ENCODE results near the gene ABCB1.

The ABCB1 gene

DNA sequence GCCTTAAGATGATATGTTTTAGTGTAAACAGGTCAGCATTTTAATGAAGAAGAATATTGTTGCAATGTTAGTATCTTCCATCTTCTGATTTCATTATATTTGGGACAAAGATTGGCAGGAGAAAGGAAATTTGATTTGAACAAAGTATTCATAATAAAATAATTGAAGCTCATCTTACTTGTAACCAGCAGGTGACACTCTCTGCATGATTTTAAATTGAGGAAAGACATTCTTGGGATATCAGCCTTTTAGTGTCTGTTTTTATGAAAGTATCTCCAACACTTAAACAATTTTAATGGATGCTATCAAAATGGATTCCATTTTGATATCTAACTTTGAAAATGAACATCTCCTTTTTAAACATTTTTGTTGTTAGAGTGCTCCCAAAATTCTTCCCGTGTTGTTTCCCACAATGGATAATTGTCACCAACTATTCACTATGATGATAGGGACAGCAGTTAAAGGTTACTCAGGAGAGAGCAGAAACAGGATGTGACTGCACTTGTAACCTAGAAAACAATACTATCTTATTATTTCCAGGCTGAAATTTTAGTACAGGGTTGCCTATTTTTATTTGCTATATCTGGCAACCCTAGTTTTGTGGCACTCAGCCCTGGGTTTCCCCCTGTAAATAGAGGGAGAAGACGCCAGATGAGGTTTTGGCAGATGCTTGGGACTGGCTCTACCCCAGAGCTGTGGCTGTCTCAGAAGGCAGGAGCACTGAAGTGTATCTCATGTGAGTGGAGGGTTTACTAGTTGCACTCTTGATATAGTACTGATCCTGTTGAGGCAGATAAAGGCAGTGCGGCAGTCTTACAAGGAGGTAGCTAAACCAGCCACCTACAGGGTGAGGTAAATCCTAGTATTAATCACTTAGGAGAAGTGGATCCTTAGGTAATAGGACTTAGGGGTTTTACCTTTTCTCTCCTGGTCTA is 94.2 kb downstream of the ABCB1 start:
- H3K27me3 ChIP-seq (ENCODE audit: control insufficient read depth, insufficient read depth, low read length), result no peaks in the 10 kb centered on the region
- H3K9ac ChIP-seq (ENCODE audit: low read length), result no peak overlapping the region
- H3K4me1 ChIP-seq (ENCODE audit: control insufficient read depth, insufficient read depth, low read length), result no peaks in the 10 kb centered on the region
- no peaks in the 10 kb centered on the region for H3K36me3 ChIP-seq (ENCODE audit: control insufficient read depth, insufficient read depth, low read length)
- no peaks in the 10 kb centered on the region for H3K9me3 ChIP-seq (ENCODE audit: control insufficient read depth, low read length)
- no peak overlapping the region for H3K4me3 ChIP-seq (ENCODE audit: low read length)

DNA sequence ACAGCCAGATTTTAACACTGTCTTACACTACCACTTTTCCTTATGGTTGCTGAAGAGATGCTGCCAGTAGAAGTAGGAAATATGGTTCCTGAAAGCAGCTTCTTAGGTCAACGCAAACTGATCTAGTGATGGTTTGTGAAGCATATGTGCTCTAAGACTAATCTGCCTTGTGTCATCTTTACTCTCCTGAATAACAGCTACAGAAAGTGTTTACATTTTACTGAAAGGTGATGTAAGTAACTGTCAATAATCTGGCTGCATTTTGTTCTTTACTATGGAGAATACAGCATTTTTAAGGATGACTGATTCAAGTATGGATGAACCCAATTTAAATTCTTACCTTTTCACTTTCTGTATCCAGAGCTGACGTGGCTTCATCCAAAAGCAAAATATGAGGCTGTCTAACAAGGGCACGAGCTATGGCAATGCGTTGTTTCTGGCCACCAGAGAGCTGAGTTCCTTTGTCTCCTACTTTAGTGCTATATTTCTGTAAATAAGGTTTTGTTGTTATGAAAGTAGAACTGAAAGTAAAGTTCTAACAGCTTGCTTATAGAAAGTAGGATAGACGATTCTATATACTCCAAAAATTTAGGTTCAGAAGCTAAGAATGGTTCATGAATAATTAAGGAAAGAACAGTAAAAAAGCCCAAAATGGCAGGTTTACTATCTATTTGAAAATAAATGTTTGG is 95.0 kb downstream of the ABCB1 start:
- Histone ChIP-seq H3K4me1 (ENCODE audit: control insufficient read depth, insufficient read depth, low read length) (no peaks in the 10 kb centered on the region), H3K4me3 (ENCODE audit: low read length) (no peak overlapping the region), H3K27me3 (ENCODE audit: control insufficient read depth, insufficient read depth, low read length) (no peaks in the 10 kb centered on the region), H3K36me3 (ENCODE audit: control insufficient read depth, insufficient read depth, low read length) (no peaks in the 10 kb centered on the region), H3K9me3 (ENCODE audit: control insufficient read depth, low read length) (no peaks in the 10 kb centered on the region), H3K9ac (ENCODE audit: low read length) (no peak overlapping the region)

- no peak overlapping the region for H3K9ac ChIP-seq (ENCODE audit: low read length)
- no peaks in the 10 kb centered on the region for H3K4me1 ChIP-seq (ENCODE audit: control insufficient read depth, insufficient read depth, low read length)
- H3K36me3 ChIP-seq (ENCODE audit: control insufficient read depth, insufficient read depth, low read length), result no peaks in the 10 kb centered on the region
- H3K9me3 ChIP-seq (ENCODE audit: control insufficient read depth, low read length), result no peaks in the 10 kb centered on the region
- H3K27me3 ChIP-seq (ENCODE audit: control insufficient read depth, insufficient read depth, low read length), result no peaks in the 10 kb centered on the region
- no peak overlapping the region for H3K4me3 ChIP-seq (ENCODE audit: low read length)
These were observed 95.6 kb downstream of the ABCB1 start for GRCh38 chr7:87505122-87505521.

GRCh38 chr7:87499494-87499893 is 101.2 kb downstream of the ABCB1 start:
- Histone ChIP-seq H3K27me3 (ENCODE audit: control insufficient read depth, insufficient read depth, low read length) (no peaks in the 10 kb centered on the region), H3K4me1 (ENCODE audit: control insufficient read depth, insufficient read depth, low read length) (no peaks in the 10 kb centered on the region), H3K9me3 (ENCODE audit: control insufficient read depth, low read length) (no peaks in the 10 kb centered on the region), H3K4me3 (ENCODE audit: low read length) (no peak overlapping the region), H3K9ac (ENCODE audit: low read length) (no peak overlapping the region), H3K36me3 (ENCODE audit: control insufficient read depth, insufficient read depth, low read length) (no peaks in the 10 kb centered on the region)

- Histone ChIP-seq H3K36me3 (ENCODE audit: control insufficient read depth, insufficient read depth, low read length) (no peaks in the 10 kb centered on the region), H3K9me3 (ENCODE audit: control insufficient read depth, low read length) (no peaks in the 10 kb centered on the region), H3K4me1 (ENCODE audit: control insufficient read depth, insufficient read depth, low read length) (no peaks in the 10 kb centered on the region), H3K9ac (ENCODE audit: low read length) (no peak overlapping the region), H3K27me3 (ENCODE audit: control insufficient read depth, insufficient read depth, low read length) (no peaks in the 10 kb centered on the region), H3K4me3 (ENCODE audit: low read length) (no peak overlapping the region)
These were observed 101.8 kb downstream of the ABCB1 start for GRCh38 chr7:87498893-87499292.

DNA sequence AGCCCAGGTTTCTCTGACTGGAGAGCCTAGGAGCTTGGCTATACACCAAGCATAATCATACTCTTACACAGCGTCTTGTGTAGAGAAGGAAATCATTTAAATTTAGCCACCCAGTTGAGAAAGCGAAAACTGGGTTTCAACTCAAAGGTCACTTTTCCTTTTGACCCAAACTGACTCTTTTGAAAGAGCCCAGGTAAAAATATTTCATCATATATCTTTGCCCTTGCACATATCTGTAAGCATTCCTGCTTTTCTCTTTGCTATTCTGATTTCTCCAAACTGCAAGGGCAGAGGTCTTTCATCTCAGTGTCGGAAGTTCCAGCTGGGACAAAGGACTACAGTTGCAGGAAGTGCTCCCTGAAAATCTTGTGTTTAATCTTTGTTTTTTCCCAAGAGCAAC is 103.2 kb downstream of the ABCB1 start:
- H3K9me3 ChIP-seq (ENCODE audit: control insufficient read depth, low read length), result no peaks in the 10 kb centered on the region
- no peaks in the 10 kb centered on the region for H3K4me1 ChIP-seq (ENCODE audit: control insufficient read depth, insufficient read depth, low read length)
- H3K4me3 ChIP-seq (ENCODE audit: low read length), result no peak overlapping the region
- H3K36me3 ChIP-seq (ENCODE audit: control insufficient read depth, insufficient read depth, low read length), result no peaks in the 10 kb centered on the region
- H3K9ac ChIP-seq (ENCODE audit: low read length), result no peak overlapping the region
- H3K27me3 ChIP-seq (ENCODE audit: control insufficient read depth, insufficient read depth, low read length), result no peaks in the 10 kb centered on the region

DNA sequence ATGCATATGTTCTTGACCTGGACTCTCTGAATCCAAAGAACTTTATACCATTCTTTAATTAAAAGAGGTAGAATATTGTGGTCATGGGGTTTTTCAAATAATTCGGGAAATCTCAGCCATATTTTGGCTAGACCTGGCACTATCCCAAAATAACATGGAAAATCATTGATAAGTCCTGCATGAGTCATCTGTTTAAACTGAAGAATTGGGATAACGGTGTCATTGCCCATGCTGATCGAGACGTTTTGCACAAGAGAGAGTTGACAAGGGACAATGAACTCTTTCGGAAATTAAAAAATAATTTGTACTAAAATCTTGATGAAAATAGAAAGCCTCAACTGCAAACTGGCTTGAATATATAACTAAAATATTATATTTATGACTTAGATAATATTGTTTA is 105.3 kb downstream of the ABCB1 start:
- H3K27me3 ChIP-seq (ENCODE audit: control insufficient read depth, insufficient read depth, low read length), result no peaks in the 10 kb centered on the region
- H3K9me3 ChIP-seq (ENCODE audit: control insufficient read depth, low read length), result no peaks in the 10 kb centered on the region
- no peak overlapping the region for H3K9ac ChIP-seq (ENCODE audit: low read length)
- no peaks in the 10 kb centered on the region for H3K36me3 ChIP-seq (ENCODE audit: control insufficient read depth, insufficient read depth, low read length)
- no peaks in the 10 kb centered on the region for H3K4me1 ChIP-seq (ENCODE audit: control insufficient read depth, insufficient read depth, low read length)
- no peak overlapping the region for H3K4me3 ChIP-seq (ENCODE audit: low read length)

- no peaks in the 10 kb centered on the region for H3K4me1 ChIP-seq (ENCODE audit: control insufficient read depth, insufficient read depth, low read length)
- no peak overlapping the region for H3K4me3 ChIP-seq (ENCODE audit: low read length)
- no peaks in the 10 kb centered on the region for H3K9me3 ChIP-seq (ENCODE audit: control insufficient read depth, low read length)
- no peaks in the 10 kb centered on the region for H3K27me3 ChIP-seq (ENCODE audit: control insufficient read depth, insufficient read depth, low read length)
- no peak overlapping the region for H3K9ac ChIP-seq (ENCODE audit: low read length)
- H3K36me3 ChIP-seq (ENCODE audit: control insufficient read depth, insufficient read depth, low read length), result no peaks in the 10 kb centered on the region
These were observed 106.2 kb downstream of the ABCB1 start for GRCh38 chr7:87494454-87494853.

- Histone ChIP-seq H3K4me1 (ENCODE audit: control insufficient read depth, insufficient read depth, low read length) (no peaks in the 10 kb centered on the region), H3K9ac (ENCODE audit: low read length) (no peak overlapping the region), H3K27me3 (ENCODE audit: control insufficient read depth, insufficient read depth, low read length) (no peaks in the 10 kb centered on the region), H3K9me3 (ENCODE audit: control insufficient read depth, low read length) (no peaks in the 10 kb centered on the region), H3K4me3 (ENCODE audit: low read length) (no peak overlapping the region), H3K36me3 (ENCODE audit: control insufficient read depth, insufficient read depth, low read length) (no peaks in the 10 kb centered on the region)
These were observed 117.6 kb downstream of the ABCB1 start for GRCh38 chr7:87483131-87483530.

- no peak overlapping the region for H3K9ac ChIP-seq (ENCODE audit: low read length)
- no peak overlapping the region for H3K4me3 ChIP-seq (ENCODE audit: low read length)
- H3K4me1 ChIP-seq (ENCODE audit: control insufficient read depth, insufficient read depth, low read length), result no peaks in the 10 kb centered on the region
- H3K36me3 ChIP-seq (ENCODE audit: control insufficient read depth, insufficient read depth, low read length), result no peaks in the 10 kb centered on the region
- no peaks in the 10 kb centered on the region for H3K9me3 ChIP-seq (ENCODE audit: control insufficient read depth, low read length)
- no peaks in the 10 kb centered on the region for H3K27me3 ChIP-seq (ENCODE audit: control insufficient read depth, insufficient read depth, low read length)
These were observed 118.6 kb downstream of the ABCB1 start for GRCh38 chr7:87482115-87482514.

DNA sequence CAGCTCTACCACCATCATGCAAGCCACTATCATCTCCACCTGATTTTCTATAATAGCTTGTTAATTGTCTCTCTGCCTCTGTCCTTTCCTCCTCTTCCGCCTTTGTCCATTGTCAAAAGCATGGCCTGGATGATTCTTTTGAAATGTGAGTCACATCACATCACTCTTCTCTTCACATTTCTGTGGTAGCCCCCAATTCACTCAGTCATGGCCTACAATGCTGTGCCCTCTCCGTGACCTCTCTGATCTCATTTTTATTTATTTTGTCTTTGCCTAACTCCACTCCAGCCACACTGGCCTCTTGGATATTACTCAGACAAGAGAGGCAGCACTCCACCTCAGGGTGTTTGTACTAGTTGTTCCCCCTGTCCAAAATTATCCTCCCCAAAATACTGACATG is 120.3 kb downstream of the ABCB1 start:
- Histone ChIP-seq H3K4me1 (ENCODE audit: control insufficient read depth, insufficient read depth, low read length) (no peaks in the 10 kb centered on the region), H3K4me3 (ENCODE audit: low read length) (no peak overlapping the region), H3K27me3 (ENCODE audit: control insufficient read depth, insufficient read depth, low read length) (no peaks in the 10 kb centered on the region), H3K9ac (ENCODE audit: low read length) (no peak overlapping the region), H3K36me3 (ENCODE audit: control insufficient read depth, insufficient read depth, low read length) (no peaks in the 10 kb centered on the region), H3K9me3 (ENCODE audit: control insufficient read depth, low read length) (no peaks in the 10 kb centered on the region)

- no peak overlapping the region for H3K9ac ChIP-seq (ENCODE audit: low read length)
- H3K36me3 ChIP-seq (ENCODE audit: control insufficient read depth, insufficient read depth, low read length), result no peaks in the 10 kb centered on the region
- no peaks in the 10 kb centered on the region for H3K4me1 ChIP-seq (ENCODE audit: control insufficient read depth, insufficient read depth, low read length)
- H3K9me3 ChIP-seq (ENCODE audit: control insufficient read depth, low read length), result no peaks in the 10 kb centered on the region
- H3K27me3 ChIP-seq (ENCODE audit: control insufficient read depth, insufficient read depth, low read length), result peaks cover 3% of the 10 kb centered on the region
- no peak overlapping the region for H3K4me3 ChIP-seq (ENCODE audit: low read length)
These were observed 120.7 kb downstream of the ABCB1 start for GRCh38 chr7:87479951-87480350.
